NK-92 (cell line): ENCODE measurements around the gene TIMM10B.

ENCODE experiments used
- DNase-seq: peaks from one replicate; lab custom pipeline; 2025; ENCODE audit not compliant: unreplicated experiment; lab: John Stamatoyannopoulos, UW

TIMM10B gene, protein sequence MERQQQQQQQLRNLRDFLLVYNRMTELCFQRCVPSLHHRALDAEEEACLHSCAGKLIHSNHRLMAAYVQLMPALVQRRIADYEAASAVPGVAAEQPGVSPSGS

DNA sequence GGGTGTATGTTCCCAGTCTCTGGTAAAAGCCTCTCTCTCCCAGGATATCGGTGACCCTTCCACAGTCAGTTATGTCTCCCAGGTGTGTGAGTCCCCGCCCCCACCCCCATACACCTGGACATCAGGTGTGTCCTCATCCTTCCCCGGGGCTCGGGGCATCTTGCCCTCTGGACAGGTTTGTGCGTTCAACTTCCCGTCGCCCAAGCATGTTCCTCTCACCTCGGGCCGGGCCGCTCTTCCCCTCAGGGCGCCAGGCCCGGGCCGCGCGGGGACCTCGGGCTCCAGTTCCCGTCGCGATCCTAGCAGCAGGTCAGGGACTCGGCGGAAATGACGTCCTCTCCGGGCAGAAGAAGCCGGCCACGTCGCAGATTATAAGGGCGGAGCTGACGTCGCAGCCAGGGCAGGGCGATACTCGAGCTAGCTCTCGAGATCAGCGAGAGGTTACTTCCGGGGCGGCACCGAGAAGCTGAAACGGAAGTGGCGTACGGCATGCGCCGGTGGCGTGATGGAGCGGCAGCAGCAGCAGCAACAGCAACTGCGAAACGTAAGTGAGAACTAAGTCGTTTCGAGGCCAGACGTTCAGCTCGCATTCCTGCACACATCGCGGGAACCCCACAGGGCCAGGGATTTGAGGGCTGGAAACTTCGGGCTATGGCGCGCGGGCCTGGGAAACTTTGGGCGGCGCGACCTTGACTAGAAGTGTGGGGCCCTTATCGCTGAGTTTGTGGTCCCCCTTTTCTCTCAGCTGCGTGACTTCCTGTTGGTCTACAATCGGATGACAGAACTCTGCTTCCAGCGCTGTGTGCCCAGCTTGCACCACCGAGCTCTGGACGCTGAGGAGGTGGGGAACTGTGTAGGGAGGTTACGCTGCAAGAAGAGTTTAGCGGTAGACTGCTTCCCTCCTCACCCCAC is at the start of gene TIMM10B, which contains the start of gene ARFIP2:
TIMM10B (plus strand) TSS at position 490 of the 912 bp plus-strand sequence; CDS start at position 506, 16 bp downstream.
ARFIP2 (minus strand) TSS at position 320 of the 912 bp plus-strand sequence. CDS start 910 bp downstream, outside the sequence.
- DNase-seq = peak; percentile 83

- DNase-seq = no peak
Measured at GRCh38 chr11:6431861-6432260, 49.4 kb upstream of the TIMM10B start.

GRCh38 chr11:6433998-6434660 is 47.2 kb upstream of the TIMM10B start:
- DNase-seq = no peak

- no peak for DNase-seq
Measured at GRCh38 chr11:6437423-6437822, 43.9 kb upstream of the TIMM10B start.

DNA sequence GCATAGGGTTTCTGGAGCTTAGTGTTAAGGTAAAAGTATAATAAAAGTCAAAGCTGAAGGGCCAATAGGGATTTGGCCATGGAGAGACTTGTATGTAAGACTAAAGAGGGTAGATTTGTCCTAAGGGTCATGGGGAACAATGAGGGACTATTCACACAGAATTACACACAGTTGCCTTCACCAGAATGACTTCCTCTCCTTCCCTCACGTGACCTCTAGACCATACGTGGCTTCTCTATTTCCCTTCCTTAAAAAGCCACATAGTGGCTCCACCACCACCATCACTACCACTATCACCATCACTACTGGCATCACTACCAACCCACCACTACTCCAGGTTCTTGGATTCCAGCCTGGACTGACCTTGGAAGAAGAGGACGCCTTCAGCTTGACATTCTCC is 43.3 kb upstream of the TIMM10B start:
- no peak for DNase-seq

DNA sequence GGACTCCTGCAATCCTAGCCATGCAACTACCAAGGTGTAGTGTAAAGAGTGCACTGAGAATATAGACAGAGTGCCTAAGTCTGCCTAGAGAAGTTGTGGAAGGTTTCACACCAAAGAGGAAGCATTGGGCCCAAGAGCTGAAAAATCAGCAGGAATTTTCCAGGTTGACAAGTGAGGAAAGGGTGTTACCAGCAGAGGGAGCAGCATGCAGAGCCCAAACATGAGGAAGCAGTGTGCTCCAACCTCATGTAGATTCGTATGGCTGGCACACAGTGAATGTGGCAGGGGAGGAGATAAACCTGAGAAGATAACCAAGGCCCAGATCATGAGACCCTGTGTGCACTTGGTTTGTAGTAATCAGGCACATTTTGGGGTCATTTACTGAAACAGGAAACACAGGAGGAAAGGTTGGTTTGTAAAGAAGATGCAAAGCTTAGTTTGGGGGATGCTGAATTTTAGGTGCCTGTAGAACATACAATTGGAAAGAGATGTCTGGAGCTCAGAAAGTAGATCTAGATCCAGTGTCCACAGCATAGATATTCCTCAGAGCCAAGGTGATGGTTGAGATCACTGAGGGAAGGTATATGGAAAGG is 42.2 kb upstream of the TIMM10B start:
- no peak for DNase-seq

- DNase-seq = no peak
Measured at GRCh38 chr11:6440906-6441358, 40.4 kb upstream of the TIMM10B start, which contains the start of gene HPX. HPX (minus strand) TSS chr11:6440987; CDS start chr11:6440963, 24 bp downstream.

- no peak for DNase-seq
Measured at GRCh38 chr11:6442441-6442840, 38.9 kb upstream of the TIMM10B start.

- no peak for DNase-seq
Measured at GRCh38 chr11:6443269-6444003, 37.9 kb upstream of the TIMM10B start.

DNA sequence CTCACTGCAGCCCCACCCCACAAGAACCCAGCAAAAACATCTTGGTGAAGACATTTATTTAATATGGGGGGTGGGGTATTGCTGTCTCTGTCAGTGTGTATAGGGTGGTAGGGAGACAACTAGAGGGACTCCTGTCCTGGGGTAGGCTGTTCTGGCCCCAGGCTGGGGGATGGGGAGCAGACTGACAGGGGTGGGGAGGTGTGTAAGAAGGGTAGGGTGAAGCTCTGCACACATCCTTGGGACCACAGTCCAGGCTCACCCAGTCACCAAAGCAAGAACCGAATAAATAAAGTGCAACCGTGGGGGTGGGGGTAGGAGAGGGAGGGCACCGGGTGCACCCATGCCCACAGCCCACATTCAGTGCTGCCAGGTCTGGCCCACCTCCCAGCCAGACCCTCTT is 32.7 kb upstream of the TIMM10B start:
- no peak for DNase-seq

- no peak for DNase-seq
Measured at GRCh38 chr11:6452219-6452618, 29.1 kb upstream of the TIMM10B start.

DNA sequence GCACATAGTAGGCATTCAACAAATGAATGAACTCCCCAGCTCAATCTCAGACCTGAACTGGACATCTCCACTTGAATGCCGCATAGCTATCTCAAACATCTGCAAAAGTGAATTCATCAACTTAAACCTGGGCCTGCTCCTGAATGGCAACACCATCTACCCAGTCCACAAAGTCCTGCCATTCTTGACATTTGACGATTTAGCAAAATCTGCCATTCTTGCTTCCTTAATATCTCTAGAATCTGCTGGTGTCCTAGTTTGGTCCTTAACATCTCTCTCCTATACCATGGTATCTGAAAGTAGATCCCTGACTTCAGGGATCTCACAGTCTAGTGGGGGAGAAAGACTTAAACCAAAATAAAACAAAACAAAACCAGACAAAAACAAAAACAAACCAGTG is 28.1 kb upstream of the TIMM10B start:
- no peak for DNase-seq

DNA sequence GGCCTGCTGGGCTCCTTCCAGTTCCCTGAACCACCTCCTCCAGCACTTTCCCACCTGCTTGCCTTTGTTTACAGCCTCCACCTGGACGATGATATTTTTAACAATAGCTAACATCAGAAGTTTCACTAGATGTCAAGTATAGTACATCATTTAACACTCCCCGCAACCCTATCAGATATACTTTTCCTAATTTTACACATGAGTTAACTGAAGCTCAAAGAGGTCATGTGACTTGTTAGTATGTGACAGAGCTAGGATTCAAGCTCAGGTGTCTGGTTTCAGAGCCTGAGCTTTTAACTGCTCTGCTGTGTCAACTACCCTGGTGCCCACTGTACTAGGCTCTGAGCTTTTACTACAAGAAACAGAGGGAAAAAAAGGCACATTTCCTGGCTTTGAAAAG is 26.2 kb upstream of the TIMM10B start:
- no peak for DNase-seq

DNA sequence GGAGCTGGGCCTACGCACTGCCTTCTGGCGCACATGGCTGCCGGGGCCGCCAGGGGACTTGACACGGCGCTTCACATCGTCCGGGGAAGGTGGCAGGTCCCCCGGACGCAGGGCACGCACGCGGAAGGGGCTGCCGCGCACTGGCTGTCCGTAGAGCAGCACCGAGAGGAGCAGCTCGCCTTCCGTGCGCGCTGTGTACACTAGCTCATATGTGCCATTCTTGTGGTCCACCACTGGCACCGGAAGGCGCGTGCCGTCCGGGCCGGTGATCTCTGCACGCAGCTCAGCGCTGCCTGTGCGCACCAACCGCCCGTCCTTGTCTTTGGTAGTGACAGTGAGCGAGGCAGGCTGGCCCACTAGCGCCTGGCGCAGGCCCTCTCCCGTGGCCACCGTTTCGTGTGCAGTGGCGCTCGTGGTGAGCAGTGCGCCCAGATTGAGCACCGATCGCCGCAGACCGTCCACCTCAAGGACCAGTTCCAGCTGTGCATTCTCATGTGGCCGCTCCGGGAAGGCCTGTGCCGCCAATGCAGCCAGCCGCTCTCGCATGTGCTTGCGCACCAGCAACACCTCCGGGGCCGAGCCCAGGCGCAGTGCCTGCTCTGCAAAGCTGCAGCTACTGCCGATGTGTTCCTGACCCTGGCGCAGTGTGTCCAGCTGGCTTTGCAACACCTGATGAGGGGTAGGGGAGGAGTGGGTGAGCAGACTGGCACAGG is 24.8 kb upstream of the TIMM10B start:
- DNase-seq = no peak

DNA sequence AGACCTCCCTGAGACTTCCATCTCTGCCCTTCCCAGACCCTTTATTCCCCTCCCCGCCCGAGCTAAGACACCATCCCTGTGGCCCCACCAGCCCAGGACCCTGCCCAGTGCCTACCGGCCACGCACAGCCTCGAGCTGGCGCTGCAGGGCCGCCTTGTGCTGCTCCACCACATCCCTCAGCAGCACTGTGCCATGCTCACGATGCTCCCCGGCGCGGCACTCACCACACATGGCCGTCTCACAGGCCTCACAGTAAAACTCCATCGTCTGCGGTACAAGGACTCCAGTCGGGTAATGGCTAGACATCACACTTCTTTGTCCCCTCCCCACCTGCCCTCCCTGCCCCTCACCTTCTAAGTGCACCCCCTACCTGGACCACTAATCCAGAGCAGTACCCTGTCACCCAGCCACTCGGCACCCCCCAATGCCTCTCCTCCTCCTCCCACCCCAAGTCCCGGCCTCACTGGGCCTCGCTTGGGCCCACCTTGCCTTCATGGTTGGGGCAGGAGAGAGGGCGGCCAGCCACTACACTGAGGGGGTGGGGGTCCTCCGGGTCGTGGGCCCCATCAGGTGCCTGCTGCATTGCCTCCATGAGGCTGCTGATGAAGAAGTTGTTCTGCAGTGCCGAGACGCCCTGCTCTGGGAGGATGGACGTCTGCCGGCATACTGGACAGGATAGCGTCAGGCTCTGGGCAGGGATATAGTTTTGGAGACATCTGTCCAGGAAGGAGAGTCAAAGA is 23.6 kb upstream of the TIMM10B start:
- no peak for DNase-seq

GRCh38 chr11:6458352-6459098 is 22.8 kb upstream of the TIMM10B start:
- DNase-seq = no peak

- DNase-seq = no peak
Measured at GRCh38 chr11:6459099-6459450, 22.2 kb upstream of the TIMM10B start.

- no peak for DNase-seq
Measured at GRCh38 chr11:6468712-6469495, 12.4 kb upstream of the TIMM10B start.
